Measurements from ENCODE around the gene ANKRD13B.
A peak's percentile ranks its signal among the peaks of the same experiment; 100 is the strongest.
"Not testable (repeated sequence)": the region's sequence is repeated elsewhere in the genome, so short reads cannot be mapped to it uniquely, and the experiment has no call there.

Gene ANKRD13B

DNA sequence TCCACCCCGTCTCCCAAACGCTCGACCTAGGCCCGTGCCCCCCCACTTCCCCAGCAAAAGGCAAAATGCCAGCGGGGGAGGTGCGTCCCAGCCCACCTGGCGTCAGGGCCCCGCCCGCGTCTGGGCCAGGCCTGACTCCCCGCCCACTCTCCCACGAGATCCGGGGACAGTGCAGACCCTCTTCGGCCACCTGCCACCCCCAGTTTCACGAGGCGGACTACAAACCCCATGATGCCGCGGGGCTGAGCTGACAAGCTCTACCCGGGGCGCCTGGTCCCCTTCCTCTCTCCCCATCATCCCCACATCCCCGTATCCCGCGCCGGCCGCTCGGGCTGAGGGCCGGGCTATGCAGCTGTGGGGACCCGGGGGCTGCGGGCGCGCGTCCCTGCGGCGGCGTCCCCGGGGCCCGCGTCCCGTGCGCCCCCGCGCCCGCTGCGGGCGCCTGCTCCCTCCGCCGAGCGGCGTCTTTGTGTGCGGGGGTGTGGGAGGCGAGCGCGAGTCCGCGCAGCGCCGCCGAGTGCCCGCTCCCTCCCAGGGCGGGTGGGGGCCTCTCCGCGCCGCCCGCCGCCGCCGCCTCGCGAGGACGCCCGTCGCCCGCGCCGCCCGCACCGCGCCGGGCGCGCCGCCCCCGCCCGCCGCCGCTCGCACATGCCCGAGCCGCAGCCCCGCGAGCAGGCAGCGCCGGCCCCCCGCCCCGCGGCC, at the start of gene ANKRD13B:
Gene ANKRD13B, plus strand, starts transcription at position 283 of the 702 bp plus-strand sequence. CDS start 490 bp downstream, outside the sequence.
- peak in 1 of 2 donors; percentile 41 for DNase-seq (ENCODE audit: low read depth in 2 of 2)

GRCh38 chr17:29544066-29544465, 48.9 kb upstream of the ANKRD13B start:
- DNase-seq (ENCODE audit: low read depth in 2 of 2) = no peak

DNA sequence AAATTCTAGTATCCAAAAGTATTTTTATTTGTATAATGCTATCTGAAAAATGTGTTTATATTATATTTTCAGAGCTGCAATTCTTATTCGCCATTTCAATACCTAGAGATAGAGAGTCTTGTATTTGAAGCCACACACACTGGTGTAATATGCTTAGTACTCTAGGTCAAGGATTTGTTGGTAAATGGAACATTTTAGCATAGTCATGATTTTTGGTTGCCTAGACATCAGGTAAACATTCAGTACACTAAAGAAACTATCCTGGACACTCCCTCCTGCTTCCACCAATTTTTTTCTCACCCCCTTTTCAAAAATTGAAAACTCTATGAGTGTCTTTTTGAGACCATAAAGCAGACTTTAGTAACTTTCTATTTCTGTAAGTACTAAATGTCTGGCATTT, 46.8 kb upstream of the ANKRD13B start:
- no peak for DNase-seq (ENCODE audit: low read depth in 2 of 2)

DNA sequence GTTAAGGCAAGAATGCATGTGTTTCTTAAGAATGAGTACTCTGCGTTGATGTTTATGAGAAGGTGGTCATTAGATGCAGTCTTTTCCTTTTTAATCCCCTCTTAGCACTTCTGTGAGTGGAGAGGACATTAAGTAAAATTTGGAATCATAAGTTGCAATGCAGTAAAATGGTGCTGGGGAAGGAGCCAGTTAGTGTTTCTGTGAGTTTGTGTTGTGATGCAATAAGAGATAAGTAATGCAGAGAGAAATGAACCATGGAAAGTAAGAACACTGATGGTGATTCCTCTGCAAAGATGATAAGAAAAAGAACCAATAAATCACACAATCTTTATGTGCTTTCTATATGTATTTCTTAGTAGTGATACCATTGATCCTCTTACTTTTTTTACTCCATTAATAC, 46.1 kb upstream of the ANKRD13B start:
- no peak for DNase-seq (ENCODE audit: low read depth in 2 of 2)

DNA sequence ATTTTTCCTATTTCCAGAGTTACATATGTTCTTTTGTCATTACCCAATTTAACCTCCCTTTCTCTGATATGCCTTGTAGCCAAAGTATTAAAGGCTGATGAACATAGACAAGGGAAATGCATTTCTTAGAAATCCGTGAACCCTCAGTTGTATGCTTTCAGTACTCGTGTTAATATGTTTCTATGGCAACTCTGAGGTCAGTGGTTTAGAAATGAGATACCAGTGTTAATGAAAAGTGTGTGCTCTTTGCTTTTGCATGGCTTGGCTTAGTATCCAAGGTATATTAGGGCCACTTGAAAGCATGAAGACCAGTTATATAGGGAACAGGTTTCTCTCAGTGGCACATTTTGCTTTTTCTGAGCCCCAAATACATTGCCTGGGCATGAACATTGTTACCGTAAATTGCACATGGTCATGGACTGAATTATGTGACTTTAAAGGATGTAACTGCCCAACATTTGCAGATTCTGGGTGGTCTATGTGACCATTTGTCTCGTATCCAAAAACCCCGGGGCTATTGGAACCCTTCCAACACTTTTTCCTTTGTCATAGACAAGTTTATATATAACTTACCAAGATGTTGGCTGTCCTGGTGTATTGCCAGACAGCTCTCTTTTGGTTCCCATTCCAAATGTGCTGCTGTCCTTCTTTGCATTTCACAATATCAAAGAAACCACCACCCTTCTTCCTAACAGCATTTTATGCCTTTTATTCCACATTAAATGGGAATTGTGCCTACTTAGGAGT, 43.6 kb upstream of the ANKRD13B start:
- no peak for DNase-seq (ENCODE audit: low read depth in 2 of 2)

DNA sequence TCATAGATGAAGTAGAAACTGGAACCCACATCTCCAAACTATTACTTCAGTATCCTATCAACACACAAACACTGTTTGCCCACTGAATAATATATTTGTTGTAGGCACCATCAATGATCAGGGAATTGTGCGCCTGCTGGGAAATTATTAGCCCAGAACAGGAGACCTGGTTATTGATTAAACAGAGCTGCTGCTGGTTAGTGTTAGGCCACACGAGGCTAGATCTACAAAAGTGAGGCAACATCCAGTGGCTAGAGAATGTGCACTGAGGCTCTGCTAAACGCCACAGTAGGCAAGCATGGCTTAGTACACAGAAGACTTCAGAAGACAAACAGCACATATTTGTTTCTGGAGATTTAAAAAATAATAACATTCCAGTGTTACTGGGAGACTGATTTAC, 37.1 kb upstream of the ANKRD13B start:
- no peak for DNase-seq (ENCODE audit: low read depth in 2 of 2)

DNA sequence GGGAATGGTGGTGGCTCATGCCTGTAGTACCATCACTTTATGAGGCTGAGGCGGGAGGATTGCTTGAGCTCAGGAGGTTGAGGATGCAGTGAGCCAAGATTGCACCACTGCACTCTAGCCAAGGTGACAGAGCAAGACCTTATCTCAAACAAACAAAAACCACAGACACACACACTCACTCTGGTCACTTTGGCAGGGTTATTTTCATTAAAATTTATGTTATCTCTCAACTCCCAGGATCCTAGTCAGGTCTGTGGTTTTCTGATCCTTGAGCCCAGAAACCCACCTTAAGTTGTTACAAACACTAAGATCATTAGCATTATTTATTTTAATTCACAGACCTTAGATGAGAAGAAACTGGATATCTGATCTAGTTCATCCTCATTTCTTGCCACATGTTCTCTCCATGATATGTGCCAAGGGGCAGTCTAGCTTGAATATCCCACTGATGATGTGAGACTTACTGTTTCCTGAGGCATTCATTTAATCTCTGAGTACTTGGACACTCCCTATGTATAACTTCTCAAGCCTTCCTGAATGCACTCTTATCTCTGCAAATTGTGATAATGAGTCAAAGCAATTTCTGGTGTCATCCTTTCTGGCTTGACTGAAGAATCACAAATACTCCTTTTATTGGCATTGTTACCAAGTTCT, 35.7 kb upstream of the ANKRD13B start:
- no peak for DNase-seq (ENCODE audit: low read depth in 2 of 2)

GRCh38 chr17:29557739-29558116, 35.2 kb upstream of the ANKRD13B start:
- DNase-seq (ENCODE audit: low read depth in 2 of 2) = no peak

GRCh38 chr17:29558139-29558538, 34.8 kb upstream of the ANKRD13B start:
- DNase-seq (ENCODE audit: low read depth in 2 of 2) = not testable (repeated sequence)

DNA sequence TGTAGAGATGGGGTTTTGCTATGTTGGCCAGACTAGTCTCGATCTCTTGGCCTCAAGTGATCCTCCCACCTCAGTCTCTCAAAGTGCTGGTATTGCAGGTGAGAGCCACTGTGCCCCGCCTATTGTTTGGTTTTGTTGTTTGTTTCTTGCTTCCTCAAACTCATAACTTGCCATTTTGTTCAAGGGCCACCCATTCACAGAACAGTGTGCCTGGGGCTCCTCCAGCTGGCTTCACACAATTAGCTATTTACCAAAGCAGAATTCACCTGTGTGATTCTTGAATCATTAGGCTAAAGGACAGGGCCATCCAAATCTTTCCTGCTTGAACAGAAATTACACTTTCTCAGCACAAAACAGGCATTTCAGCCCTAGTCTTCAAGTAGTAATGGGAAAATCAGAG, 33.3 kb upstream of the ANKRD13B start:
- DNase-seq (ENCODE audit: low read depth in 2 of 2) = no peak

DNA sequence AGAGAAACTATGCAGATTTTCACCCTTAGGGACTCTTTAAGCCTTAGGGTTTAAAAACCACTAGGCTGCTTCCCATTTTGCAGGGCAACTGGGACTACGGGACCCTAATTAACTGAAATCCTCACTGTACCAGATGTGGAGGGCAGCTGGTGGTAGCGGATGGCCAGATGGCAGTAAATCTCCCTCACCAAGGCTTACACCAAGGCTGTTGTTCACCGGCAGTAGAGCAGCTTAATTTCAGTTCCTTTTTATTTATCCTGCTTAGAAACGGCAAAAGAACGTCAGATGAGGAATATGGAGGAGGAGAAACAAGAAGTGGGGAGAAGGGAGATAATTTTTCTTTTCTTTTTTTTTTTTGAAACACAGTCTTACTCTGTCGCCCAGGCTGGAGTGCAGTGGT, 32.6 kb upstream of the ANKRD13B start:
- DNase-seq (ENCODE audit: low read depth in 2 of 2) = no peak

DNA sequence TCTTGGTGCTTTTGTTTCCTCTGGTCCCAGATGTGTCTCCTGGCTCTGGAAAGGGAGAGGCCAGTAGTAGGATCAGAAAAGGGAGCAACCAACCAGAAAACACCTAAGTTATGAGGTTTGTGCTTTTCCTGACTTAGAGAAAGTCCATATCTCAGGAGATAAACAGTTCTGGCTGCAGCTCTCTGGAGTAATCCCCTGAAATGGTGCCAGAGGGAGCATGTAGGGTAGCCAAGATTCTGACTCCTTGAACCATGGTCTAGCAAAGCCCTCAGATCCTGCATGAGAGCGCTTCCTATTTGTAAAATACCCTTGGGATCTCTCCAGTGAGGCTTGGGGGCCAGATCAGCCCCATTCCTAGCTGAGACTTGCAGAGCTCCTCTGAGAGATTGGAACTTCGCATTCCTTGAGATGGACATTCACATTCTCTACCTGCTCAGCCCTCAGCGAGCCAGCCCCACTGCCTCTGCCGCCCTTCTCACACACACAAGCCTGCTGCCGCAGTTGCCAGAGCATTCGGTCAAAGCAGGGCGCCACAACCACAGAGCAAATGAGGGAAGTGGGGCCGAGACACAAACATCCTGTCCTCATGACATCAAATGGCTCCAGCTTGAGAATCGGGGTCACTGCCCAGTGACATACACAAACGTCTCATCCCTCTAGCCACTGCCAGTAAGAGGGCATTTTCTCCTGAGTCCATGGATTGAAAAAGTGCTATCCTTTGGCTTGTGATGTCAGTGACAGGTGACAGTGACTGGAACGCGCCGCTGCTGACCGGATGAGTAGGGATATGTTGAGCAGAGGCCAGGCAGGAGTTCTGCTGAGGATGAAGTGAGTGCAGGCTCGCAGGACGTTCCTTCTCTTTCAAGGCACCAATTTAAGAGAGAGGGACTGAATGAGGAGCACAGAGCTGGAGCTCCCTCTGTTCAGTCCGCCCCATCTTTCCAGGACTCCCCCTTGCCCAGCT, 31.1 kb upstream of the ANKRD13B start:
- no peak for DNase-seq (ENCODE audit: low read depth in 2 of 2)

DNA sequence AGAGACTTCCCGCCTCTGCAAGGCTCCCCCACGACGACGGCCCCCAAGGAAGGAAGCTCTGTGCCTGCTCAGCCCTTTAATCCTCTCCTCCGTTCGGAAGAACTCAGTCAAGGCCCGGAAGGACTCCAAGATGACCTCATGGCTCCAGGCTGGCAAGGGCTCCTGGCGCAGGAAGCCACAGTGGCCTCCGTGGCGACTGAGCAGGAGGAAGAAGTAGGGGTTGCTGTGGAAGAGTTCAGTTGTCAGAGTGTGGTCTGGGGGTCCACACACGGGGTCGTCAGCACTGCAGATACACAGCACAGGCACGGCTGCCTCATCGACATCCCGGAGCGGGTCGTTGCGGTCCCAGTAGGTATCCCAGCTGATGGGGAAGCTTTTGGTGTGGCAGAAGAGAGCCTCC, 30.3 kb upstream of the ANKRD13B start:
- DNase-seq (ENCODE audit: low read depth in 2 of 2) = no peak

GRCh38 chr17:29563816-29564215, 29.1 kb upstream of the ANKRD13B start:
- no peak for DNase-seq (ENCODE audit: low read depth in 2 of 2)

- peak in 1 of 2 donors; percentile 45 for DNase-seq (ENCODE audit: low read depth in 2 of 2)
Observed at GRCh38 chr17:29565643-29566472, 27.1 kb upstream of the ANKRD13B start.

- peak in 1 of 2 donors; percentile 53 for DNase-seq (ENCODE audit: low read depth in 2 of 2)
Observed at GRCh38 chr17:29566473-29567303, 26.2 kb upstream of the ANKRD13B start, which contains the start of gene ABHD15. ABHD15 (minus strand) TSS chr17:29567037; CDS start chr17:29566966, 71 bp downstream.

GRCh38 chr17:29567304-29567553, 25.7 kb upstream of the ANKRD13B start:
- DNase-seq (ENCODE audit: low read depth in 2 of 2) = no peak

DNA sequence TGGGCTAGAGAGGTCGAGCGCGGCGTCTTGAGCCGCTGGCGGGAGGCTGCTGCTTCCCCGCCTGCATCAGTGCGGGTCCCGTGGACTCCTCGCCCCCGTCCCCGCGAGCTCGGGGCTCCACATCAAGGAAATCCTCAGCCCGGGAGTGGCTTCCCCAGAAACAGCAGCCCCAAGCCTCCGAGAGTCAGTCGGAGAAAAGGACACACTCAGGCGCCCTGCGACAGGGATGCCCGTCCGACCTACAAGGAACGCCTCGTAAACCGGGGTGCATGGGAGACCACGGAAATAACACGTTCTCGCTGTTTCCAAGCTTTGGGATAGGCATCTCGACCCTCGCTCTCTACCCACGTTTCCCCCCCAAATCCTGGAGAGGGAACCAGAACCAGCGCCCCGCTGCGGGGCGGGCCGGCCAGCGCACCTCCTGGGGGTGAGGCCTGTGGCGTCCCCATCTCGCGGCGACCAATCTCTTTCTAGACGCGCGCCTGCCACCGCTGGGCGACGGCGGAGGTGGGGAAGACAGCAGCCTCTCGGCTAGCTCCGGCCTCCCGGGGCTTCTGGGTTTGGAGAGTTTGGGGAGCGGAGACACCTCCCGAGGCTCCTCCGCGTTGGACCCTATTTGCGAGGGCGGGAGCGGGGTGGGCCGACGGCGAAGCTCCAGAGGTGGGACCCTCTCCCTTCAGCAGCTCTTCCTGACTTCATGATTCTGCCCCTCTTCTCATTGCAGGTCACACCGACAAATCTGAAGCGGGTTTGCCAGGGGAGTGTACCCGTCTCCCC, 25.2 kb upstream of the ANKRD13B start:
- DNase-seq (ENCODE audit: low read depth in 2 of 2) = peak; percentile 53 to 71
